Neural cell (in vitro differentiated cells): Measurements from ENCODE around the gene NCKAP5. TPM values are rescaled to one million over a fixed set of nuclear protein-coding genes. Genes with fewer than 3 reads are reported as not detected.
A peak's percentile ranks its signal among the peaks of the same experiment; 100 is the strongest.

Source experiments
- H2AFZ ChIP-seq: fragments of 200-600, 300-800 bp; sonication (generic), shearing (Covaris generic); 2 replicates; pipeline ENCODE4 v1.6.0; 2014; ENCODE audit warnings: low read depth, mild to moderate bottlenecking, antibody characterized with exemption, low read length, moderate library complexity
- H3F3A ChIP-seq: fragments of 200-600 bp; shearing (Covaris generic); 2 replicates; pipeline ENCODE4 v1.6.1; 2016; ENCODE audit warnings: mild to moderate bottlenecking, moderate library complexity, mixed read lengths, antibody characterized with exemption, low read length; ENCODE audit not compliant: insufficient read depth, poor library complexity, severe bottlenecking
- H3K27ac ChIP-seq: fragments of 200-600, 300-800 bp; sonication (generic), shearing (Covaris generic); 2 replicates; pipeline ENCODE4 v1.5.1; 2014; ENCODE audit warnings: mild to moderate bottlenecking, low read length, moderate library complexity
- H3K27me3 ChIP-seq: fragments of 300-800, 200-600 bp; sonication (generic), shearing (Covaris generic); 2 replicates; pipeline ENCODE4 v1.6.0; 2014; ENCODE audit warnings: mild to moderate bottlenecking, low read depth, low read length, moderate library complexity; ENCODE audit not compliant: insufficient read depth
- H3K36me3 ChIP-seq: fragments of 300-800, 200-600 bp; sonication (generic), shearing (Covaris generic); 2 replicates; pipeline ENCODE4 v1.5.1; 2014; ENCODE audit warnings: mild to moderate bottlenecking, antibody characterized with exemption, low read length, moderate library complexity; ENCODE audit not compliant: insufficient read depth
- H3K4me2 ChIP-seq: fragments of 300-800, 200-600 bp; sonication (generic), shearing (Covaris generic); 2 replicates; pipeline ENCODE4 v1.6.0; 2014; ENCODE audit warnings: mild to moderate bottlenecking, low read length
- H3K4me3 ChIP-seq: fragments of 300-800, 200-600 bp; sonication (generic), shearing (Covaris generic); 2 replicates; pipeline ENCODE4 v1.5.1; 2014; ENCODE audit warnings: mild to moderate bottlenecking, low read length, moderate library complexity
- H3K79me2 ChIP-seq: fragments of 200-600 bp; shearing (Covaris generic); replicated peaks from 2 replicates; pipeline ENCODE4 v1.6.0; 2014; ENCODE audit warnings: mild to moderate bottlenecking, low read length, moderate library complexity; ENCODE audit not compliant: insufficient read depth
- H3K9ac ChIP-seq: fragments of 300-800, 200-600 bp; sonication (generic), shearing (Covaris generic); 2 replicates; pipeline ENCODE4 v1.6.1; 2016; ENCODE audit warnings: mild to moderate bottlenecking, low read length, mixed read lengths
- H3K9me2 ChIP-seq: fragments of 200-600 bp; shearing (Covaris generic); 2 replicates; pipeline ENCODE4 v1.6.1; 2016; ENCODE audit warnings: mild to moderate bottlenecking, low read length, mixed read lengths; ENCODE audit not compliant: insufficient read depth
- H3K9me3 ChIP-seq: fragments of 200-600, 300-800 bp; sonication (generic), shearing (Covaris generic); 2 replicates; pipeline ENCODE4 v1.6.1; 2016; ENCODE audit warnings: mild to moderate bottlenecking, mixed run types, low read length, moderate library complexity, mixed read lengths
- H4K20me1 ChIP-seq: fragments of 200-600 bp; shearing (Covaris generic); 2 replicates; pipeline ENCODE4 v1.6.1; 2016; ENCODE audit warnings: mild to moderate bottlenecking, mixed run types; ENCODE audit not compliant: insufficient read depth
- CTCF ChIP-seq: fragments of 450-650 bp; IDR thresholded peaks from 2 replicates; pipeline ENCODE4 v1.5.1; 2014; ENCODE audit warnings: antibody characterized with exemption, mild to moderate bottlenecking, moderate library complexity; ENCODE audit not compliant: poor library complexity, severe bottlenecking
- EP300 ChIP-seq: fragments of 450-650 bp; conservative IDR thresholded peaks from 2 replicates; pipeline ENCODE4 v1.6.1; 2014; ENCODE audit warnings: antibody characterized with exemption, mild to moderate bottlenecking, moderate library complexity; ENCODE audit not compliant: poor library complexity, severe bottlenecking
- EZH2 ChIP-seq: fragments of 200-600, 300-800 bp; shearing (Covaris generic), sonication (generic); IDR thresholded peaks from 2 replicates; pipeline ENCODE4 v1.6.1; 2014; ENCODE audit warnings: antibody characterized with exemption, low read length, borderline replicate concordance, mild to moderate bottlenecking; ENCODE audit not compliant: insufficient read depth, poor library complexity, severe bottlenecking
- MXI1 ChIP-seq: fragments of 450-650 bp; conservative IDR thresholded peaks from 2 replicates; pipeline ENCODE4 v1.6.1; 2014; ENCODE audit warnings: antibody characterized with exemption, mild to moderate bottlenecking; ENCODE audit not compliant: poor library complexity, severe bottlenecking
- POLR2AphosphoS5 ChIP-seq: IDR thresholded peaks from 2 replicates; pipeline ENCODE4 v1.6.1; 2012
- RAD21 ChIP-seq: fragments of 450-650 bp; conservative IDR thresholded peaks from 2 replicates; pipeline ENCODE4 v1.6.1; 2014; ENCODE audit warnings: antibody characterized with exemption, mild to moderate bottlenecking, moderate library complexity
- REST ChIP-seq: IDR thresholded peaks from 2 replicates; pipeline ENCODE4 v1.6.1; 2012; ENCODE audit warnings: borderline replicate concordance
- SMC3 ChIP-seq: fragments of 450-650 bp; conservative IDR thresholded peaks from 2 replicates; pipeline ENCODE4 v1.6.1; 2014; ENCODE audit warnings: antibody characterized with exemption, mild to moderate bottlenecking, moderate library complexity; ENCODE audit not compliant: poor library complexity
- polyA plus RNA-seq: library from polyadenylated mRNA; depleted of rRNA; stranded (reverse); fragments of >200 nt; gene quantifications from 2 replicates; pipeline ENCODE4 v1.2.3, GENCODE V29; 2014

Gene NCKAP5
- polyA plus RNA-seq, 1 donor from 2014 or later, result 2.4 TPM

GRCh38 chr2:133326652-133327397 is 241.4 kb downstream of the NCKAP5 start:
- Histone ChIP-seq H3K4me3 (no peak overlapping the region), H3K27me3 (no peaks in the 10 kb centered on the region), H3K36me3 (no peaks in the 10 kb centered on the region), H3K9me3 (no peaks in the 10 kb centered on the region), H3K4me2 (no peak overlapping the region), H3K27ac (peak overlapping the region; percentile 5), H3F3A (no peaks in the 10 kb centered on the region), H3K9me2 (no peaks in the 10 kb centered on the region), H3K79me2 (no peaks in the 10 kb centered on the region), H4K20me1 (no peaks in the 10 kb centered on the region), H2AFZ (no peak overlapping the region), H3K9ac (no peak overlapping the region)
- TF ChIP-seq EZH2 (no peak), POLR2AphosphoS5 (peak; percentile 12)

GRCh38 chr2:133324150-133324561 is 244.1 kb downstream of the NCKAP5 start:
- Histone ChIP-seq H3K9me2 (no peaks in the 10 kb centered on the region), H3K36me3 (no peaks in the 10 kb centered on the region), H3K4me2 (no peak overlapping the region), H2AFZ (no peak overlapping the region), H3K79me2 (no peaks in the 10 kb centered on the region), H3K4me3 (no peak overlapping the region), H4K20me1 (no peaks in the 10 kb centered on the region), H3K9me3 (no peaks in the 10 kb centered on the region), H3F3A (no peaks in the 10 kb centered on the region), H3K27ac (no peak overlapping the region), H3K27me3 (no peaks in the 10 kb centered on the region), H3K9ac (no peak overlapping the region)
- TF ChIP-seq RAD21, result no peak
- TF ChIP-seq MXI1, result no peak
- TF ChIP-seq POLR2AphosphoS5, result no peak
- TF ChIP-seq CTCF, result no peak
- no peak for TF ChIP-seq REST
- TF ChIP-seq EZH2, result no peak

GRCh38 chr2:133322909-133323308 is 245.4 kb downstream of the NCKAP5 start:
- H4K20me1 ChIP-seq, result no peaks in the 10 kb centered on the region
- TF ChIP-seq EP300 (no peak), RAD21 (no peak), SMC3 (no peak), REST (no peak)
- no peak overlapping the region for H3K9ac ChIP-seq
- H3K4me3 ChIP-seq, result no peak overlapping the region
- no peak overlapping the region for H2AFZ ChIP-seq
- no peaks in the 10 kb centered on the region for H3K9me3 ChIP-seq
- no peak overlapping the region for H3K4me2 ChIP-seq
- H3K36me3 ChIP-seq, result no peaks in the 10 kb centered on the region
- H3F3A ChIP-seq, result no peaks in the 10 kb centered on the region
- no peaks in the 10 kb centered on the region for H3K79me2 ChIP-seq
- H3K9me2 ChIP-seq, result no peaks in the 10 kb centered on the region
- H3K27ac ChIP-seq, result no peak overlapping the region
- no peaks in the 10 kb centered on the region for H3K27me3 ChIP-seq
